GM18867 (cell line): ENCODE measurements around the gene SLC35F2.

ENCODE experiments used
- ATAC-seq: cut with Tn5 transposase; IDR thresholded peaks from one replicate; pipeline ENCODE4 v1.9.1; 2021; ENCODE audit warnings: mild to moderate bottlenecking, moderate library complexity; ENCODE audit not compliant: unreplicated experiment

The SLC35F2 gene

GRCh38 chr11:107743191-107743590 is 115.4 kb downstream of the SLC35F2 start:
- no peak for ATAC-seq

- peak; percentile 86 for ATAC-seq
Observed at GRCh38 chr11:107741044-107741823, 117.4 kb downstream of the SLC35F2 start.
